SH-SY5Y (cell line): ENCODE results near the gene MYO1F.

Experiments used
- GATA2 ChIP-seq: IDR thresholded peaks from 2 replicates; pipeline ENCODE4 v1.6.1; 2011; ENCODE audit warnings: mild to moderate bottlenecking, low read depth, low read length
- GATA3 ChIP-seq: IDR thresholded peaks from 2 replicates; pipeline ENCODE4 v1.6.1; 2011; ENCODE audit warnings: low read depth, mild to moderate bottlenecking, low read length, moderate library complexity

DNA sequence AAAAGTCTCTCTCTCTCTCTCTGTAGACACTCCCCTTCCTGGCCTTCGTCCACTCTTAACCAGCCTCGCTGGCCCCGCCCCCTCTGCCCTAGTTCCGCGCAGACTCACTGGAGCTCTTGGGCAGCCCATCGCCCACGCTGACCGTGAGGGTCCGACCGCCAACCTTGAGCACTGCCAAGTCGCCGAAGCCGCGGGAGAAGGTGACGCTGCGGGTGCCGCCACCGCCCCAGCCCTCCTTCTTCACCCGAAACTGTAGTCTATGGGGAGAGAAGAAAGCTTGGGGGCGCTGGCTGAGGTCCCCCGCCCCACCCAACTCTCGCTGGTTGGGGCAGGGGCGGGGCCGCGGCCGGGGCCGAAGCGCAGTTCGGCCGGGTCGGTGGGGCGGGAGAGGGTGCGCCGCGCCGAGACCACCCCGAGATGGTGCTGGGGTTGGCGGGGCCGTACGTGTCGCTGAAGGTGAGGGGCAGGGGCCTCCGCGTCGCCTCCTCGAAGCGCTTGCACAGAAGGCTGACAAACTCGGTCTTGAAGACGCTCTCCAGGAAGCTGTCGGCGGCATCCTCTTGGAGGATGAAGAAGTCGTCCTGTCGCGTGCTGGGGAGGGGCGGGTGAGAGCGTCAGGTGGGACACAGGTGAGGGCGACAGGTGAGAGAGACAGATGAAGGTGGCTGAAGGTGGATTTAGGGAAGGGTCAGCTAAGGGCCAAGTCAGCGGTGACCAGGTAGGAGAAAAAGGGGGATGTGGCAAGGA, 50.7 kb downstream of the MYO1F start:
- no peak for TF ChIP-seq GATA2
- no peak for TF ChIP-seq GATA3
